H1 (cell line): Measurements from ENCODE around the gene DOCK8. TPM values are rescaled to one million over a fixed set of nuclear protein-coding genes. Genes with fewer than 3 reads are reported as not detected.

Source experiments
- BCL11A ChIP-seq, 2 experiments: IDR thresholded peaks; one replicate each; pipeline ENCODE4 v1.6.1; 2011; ENCODE audit warnings: low read depth in 2 of 2, low read length in 2 of 2, mild to moderate bottlenecking in 2 of 2
- CHD2 ChIP-seq: IDR thresholded peaks from 2 replicates; pipeline ENCODE4 v1.6.1; 2012; ENCODE audit warnings: low read length, improper control_type of control experiment
- CTBP2 ChIP-seq: IDR thresholded peaks from 2 replicates; pipeline ENCODE4 v1.7.0; 2011; ENCODE audit warnings: borderline replicate concordance, mild to moderate bottlenecking, moderate library complexity, mixed read lengths, low read length; ENCODE audit not compliant: insufficient read depth, insufficient read length
- FOSL1 ChIP-seq: IDR thresholded peaks from 2 replicates; pipeline ENCODE4 v1.6.1; 2011; ENCODE audit warnings: mild to moderate bottlenecking, low read depth, low read length, moderate library complexity; ENCODE audit not compliant: insufficient read depth
- JUN ChIP-seq: IDR thresholded peaks from 2 replicates; pipeline ENCODE4 v1.6.1; 2011; ENCODE audit warnings: low read depth, mild to moderate bottlenecking, improper control_type of control experiment, low read length
- PHF8 ChIP-seq: fragments of 200-600 bp; sonication (generic); conservative IDR thresholded peaks from 2 replicates; pipeline ENCODE4 v1.7.1; 2012; ENCODE audit warnings: low read depth, mild to moderate bottlenecking, inconsistent platforms, low read length, moderate library complexity
- POLR2AphosphoS5 ChIP-seq: IDR thresholded peaks from 2 replicates; pipeline ENCODE4 v1.6.1; 2011; ENCODE audit warnings: low read depth, low read length
- ZNF274 ChIP-seq: IDR thresholded peaks from 2 replicates; pipeline ENCODE4 v1.7.0; 2012; ENCODE audit warnings: low read length, borderline replicate concordance; ENCODE audit errors: extremely low read depth
- polyA plus RNA-seq, 7 experiments: library from polyadenylated mRNA; depleted of rRNA in 3 of 7; stranded (reverse) in 5 of 7; unstranded in 2 of 7; fragments of >200 nt in 5 of 7; fragments of 200-250 nt in 2 of 7; gene quantifications; 1 replicate in 5 of 7; 2 replicates in 1 of 7; 4 replicates in 1 of 7; pipeline versions ENCODE4 v1.2.1 to v1.2.3, GENCODE V29; 2011 to 2013; ENCODE audit warnings: missing spikeins in 2 of 7, mixed read lengths in 2 of 7
- total RNA-seq: library from RNA; stranded (reverse); fragmentation: NEBNext Ultra II Directional; extraction: Animal tissue kit (Norgen Biotek cat#: 25700); gene quantifications from 2 replicates; pipeline ENCODE4 v1.2.1, GENCODE V29; 2021
- TF ChIP-seq, protein P1 (sequence below): fragments of 300-600 bp; sonication (generic); IDR thresholded peaks from 2 replicates; pipeline ENCODE4 v1.7.1; 2012; ENCODE audit warnings: low read length, moderate library complexity, mild to moderate bottlenecking, inconsistent platforms; ENCODE audit not compliant: insufficient replicate concordance

The DOCK8 gene
- total and polyA plus RNA-seq, 2 of the 8 experiments (the other 6 are each of a cell fraction or from before 2014, with no cell fraction given), result 0.57 to 2.0 TPM

- TF ChIP-seq, protein P1, sequence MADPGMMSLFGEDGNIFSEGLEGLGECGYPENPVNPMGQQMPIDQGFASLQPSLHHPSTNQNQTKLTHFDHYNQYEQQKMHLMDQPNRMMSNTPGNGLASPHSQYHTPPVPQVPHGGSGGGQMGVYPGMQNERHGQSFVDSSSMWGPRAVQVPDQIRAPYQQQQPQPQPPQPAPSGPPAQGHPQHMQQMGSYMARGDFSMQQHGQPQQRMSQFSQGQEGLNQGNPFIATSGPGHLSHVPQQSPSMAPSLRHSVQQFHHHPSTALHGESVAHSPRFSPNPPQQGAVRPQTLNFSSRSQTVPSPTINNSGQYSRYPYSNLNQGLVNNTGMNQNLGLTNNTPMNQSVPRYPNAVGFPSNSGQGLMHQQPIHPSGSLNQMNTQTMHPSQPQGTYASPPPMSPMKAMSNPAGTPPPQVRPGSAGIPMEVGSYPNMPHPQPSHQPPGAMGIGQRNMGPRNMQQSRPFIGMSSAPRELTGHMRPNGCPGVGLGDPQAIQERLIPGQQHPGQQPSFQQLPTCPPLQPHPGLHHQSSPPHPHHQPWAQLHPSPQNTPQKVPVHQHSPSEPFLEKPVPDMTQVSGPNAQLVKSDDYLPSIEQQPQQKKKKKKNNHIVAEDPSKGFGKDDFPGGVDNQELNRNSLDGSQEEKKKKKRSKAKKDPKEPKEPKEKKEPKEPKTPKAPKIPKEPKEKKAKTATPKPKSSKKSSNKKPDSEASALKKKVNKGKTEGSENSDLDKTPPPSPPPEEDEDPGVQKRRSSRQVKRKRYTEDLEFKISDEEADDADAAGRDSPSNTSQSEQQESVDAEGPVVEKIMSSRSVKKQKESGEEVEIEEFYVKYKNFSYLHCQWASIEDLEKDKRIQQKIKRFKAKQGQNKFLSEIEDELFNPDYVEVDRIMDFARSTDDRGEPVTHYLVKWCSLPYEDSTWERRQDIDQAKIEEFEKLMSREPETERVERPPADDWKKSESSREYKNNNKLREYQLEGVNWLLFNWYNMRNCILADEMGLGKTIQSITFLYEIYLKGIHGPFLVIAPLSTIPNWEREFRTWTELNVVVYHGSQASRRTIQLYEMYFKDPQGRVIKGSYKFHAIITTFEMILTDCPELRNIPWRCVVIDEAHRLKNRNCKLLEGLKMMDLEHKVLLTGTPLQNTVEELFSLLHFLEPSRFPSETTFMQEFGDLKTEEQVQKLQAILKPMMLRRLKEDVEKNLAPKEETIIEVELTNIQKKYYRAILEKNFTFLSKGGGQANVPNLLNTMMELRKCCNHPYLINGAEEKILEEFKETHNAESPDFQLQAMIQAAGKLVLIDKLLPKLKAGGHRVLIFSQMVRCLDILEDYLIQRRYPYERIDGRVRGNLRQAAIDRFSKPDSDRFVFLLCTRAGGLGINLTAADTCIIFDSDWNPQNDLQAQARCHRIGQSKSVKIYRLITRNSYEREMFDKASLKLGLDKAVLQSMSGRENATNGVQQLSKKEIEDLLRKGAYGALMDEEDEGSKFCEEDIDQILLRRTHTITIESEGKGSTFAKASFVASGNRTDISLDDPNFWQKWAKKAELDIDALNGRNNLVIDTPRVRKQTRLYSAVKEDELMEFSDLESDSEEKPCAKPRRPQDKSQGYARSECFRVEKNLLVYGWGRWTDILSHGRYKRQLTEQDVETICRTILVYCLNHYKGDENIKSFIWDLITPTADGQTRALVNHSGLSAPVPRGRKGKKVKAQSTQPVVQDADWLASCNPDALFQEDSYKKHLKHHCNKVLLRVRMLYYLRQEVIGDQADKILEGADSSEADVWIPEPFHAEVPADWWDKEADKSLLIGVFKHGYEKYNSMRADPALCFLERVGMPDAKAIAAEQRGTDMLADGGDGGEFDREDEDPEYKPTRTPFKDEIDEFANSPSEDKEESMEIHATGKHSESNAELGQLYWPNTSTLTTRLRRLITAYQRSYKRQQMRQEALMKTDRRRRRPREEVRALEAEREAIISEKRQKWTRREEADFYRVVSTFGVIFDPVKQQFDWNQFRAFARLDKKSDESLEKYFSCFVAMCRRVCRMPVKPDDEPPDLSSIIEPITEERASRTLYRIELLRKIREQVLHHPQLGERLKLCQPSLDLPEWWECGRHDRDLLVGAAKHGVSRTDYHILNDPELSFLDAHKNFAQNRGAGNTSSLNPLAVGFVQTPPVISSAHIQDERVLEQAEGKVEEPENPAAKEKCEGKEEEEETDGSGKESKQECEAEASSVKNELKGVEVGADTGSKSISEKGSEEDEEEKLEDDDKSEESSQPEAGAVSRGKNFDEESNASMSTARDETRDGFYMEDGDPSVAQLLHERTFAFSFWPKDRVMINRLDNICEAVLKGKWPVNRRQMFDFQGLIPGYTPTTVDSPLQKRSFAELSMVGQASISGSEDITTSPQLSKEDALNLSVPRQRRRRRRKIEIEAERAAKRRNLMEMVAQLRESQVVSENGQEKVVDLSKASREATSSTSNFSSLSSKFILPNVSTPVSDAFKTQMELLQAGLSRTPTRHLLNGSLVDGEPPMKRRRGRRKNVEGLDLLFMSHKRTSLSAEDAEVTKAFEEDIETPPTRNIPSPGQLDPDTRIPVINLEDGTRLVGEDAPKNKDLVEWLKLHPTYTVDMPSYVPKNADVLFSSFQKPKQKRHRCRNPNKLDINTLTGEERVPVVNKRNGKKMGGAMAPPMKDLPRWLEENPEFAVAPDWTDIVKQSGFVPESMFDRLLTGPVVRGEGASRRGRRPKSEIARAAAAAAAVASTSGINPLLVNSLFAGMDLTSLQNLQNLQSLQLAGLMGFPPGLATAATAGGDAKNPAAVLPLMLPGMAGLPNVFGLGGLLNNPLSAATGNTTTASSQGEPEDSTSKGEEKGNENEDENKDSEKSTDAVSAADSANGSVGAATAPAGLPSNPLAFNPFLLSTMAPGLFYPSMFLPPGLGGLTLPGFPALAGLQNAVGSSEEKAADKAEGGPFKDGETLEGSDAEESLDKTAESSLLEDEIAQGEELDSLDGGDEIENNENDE, result no peak
- TF ChIP-seq BCL11A (IDR thresholded peaks at IDR 0.05; ENCODE audit: low read depth in 2 of 2, low read length in 2 of 2) (no peak), CTBP2 (no peak), JUN (no peak), FOSL1 (no peak), CHD2 (no peak), ZNF274 (no peak), PHF8 (peak; percentile 55), POLR2AphosphoS5 (no peak)
Observed at GRCh38 chr9:214648-215493, at the start of gene DOCK8 (continued).
